GM12872 (cell line): Measurements from ENCODE around the gene SLC6A13.

Experiments used
- TF ChIP-seq, protein P1 (sequence below): IDR thresholded peaks from 3 replicates; pipeline ENCODE4 v1.5.1; 2011; ENCODE audit warnings: low read depth, mild to moderate bottlenecking, low read length, moderate library complexity; ENCODE audit not compliant: insufficient read depth

SLC6A13 gene

GRCh38 chr12:229441-230191, 33.0 kb downstream of the SLC6A13 start:
- TF ChIP-seq, protein P1, sequence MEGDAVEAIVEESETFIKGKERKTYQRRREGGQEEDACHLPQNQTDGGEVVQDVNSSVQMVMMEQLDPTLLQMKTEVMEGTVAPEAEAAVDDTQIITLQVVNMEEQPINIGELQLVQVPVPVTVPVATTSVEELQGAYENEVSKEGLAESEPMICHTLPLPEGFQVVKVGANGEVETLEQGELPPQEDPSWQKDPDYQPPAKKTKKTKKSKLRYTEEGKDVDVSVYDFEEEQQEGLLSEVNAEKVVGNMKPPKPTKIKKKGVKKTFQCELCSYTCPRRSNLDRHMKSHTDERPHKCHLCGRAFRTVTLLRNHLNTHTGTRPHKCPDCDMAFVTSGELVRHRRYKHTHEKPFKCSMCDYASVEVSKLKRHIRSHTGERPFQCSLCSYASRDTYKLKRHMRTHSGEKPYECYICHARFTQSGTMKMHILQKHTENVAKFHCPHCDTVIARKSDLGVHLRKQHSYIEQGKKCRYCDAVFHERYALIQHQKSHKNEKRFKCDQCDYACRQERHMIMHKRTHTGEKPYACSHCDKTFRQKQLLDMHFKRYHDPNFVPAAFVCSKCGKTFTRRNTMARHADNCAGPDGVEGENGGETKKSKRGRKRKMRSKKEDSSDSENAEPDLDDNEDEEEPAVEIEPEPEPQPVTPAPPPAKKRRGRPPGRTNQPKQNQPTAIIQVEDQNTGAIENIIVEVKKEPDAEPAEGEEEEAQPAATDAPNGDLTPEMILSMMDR = no peak

- TF ChIP-seq, protein P1 = no peak
These were observed 33.8 kb downstream of the SLC6A13 start for GRCh38 chr12:228846-229200.

DNA sequence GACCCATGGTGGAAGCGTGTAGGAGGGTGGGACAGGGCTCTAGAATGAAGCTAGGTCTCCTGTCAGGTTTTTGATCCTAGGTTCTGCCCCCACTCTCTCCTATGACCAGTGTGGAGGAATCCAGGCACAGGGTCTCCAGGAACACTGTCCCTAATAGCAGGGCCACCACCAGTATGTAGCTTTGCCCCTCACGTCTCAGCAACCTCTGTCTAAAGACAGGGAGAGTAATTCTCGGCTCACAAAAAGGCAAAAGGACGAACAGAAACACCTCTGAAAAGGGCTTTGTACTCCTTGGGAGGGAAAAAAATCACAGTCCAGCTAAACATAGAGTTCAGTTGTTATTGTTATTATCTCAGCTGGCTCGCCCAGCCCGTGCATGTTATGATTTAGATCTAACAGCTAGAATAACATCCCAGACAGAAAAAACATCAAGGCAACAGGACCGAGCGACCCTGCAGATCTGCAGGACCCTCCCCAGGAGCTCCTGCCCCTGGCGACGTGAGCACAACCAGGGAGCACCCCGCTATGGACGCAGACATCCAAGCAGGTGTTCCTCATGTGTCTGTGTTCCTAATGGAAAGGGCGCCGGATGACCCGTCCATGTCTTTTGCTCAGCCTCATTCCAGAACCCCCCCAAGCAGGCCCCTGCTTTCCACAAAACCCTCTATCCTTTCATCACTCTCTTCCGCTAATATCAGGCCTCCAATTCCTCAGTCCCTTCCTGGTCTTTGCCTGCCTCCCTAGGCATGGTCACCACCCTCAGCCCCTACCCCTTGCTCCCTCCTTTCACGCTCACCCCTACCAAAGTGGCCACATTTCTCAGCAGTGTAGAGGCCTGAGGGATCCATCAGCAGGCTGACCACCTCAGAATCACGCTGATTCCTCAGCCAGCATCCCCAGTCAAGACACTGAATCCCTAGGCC, 34.5 kb downstream of the SLC6A13 start:
- TF ChIP-seq, protein P1 = no peak

DNA sequence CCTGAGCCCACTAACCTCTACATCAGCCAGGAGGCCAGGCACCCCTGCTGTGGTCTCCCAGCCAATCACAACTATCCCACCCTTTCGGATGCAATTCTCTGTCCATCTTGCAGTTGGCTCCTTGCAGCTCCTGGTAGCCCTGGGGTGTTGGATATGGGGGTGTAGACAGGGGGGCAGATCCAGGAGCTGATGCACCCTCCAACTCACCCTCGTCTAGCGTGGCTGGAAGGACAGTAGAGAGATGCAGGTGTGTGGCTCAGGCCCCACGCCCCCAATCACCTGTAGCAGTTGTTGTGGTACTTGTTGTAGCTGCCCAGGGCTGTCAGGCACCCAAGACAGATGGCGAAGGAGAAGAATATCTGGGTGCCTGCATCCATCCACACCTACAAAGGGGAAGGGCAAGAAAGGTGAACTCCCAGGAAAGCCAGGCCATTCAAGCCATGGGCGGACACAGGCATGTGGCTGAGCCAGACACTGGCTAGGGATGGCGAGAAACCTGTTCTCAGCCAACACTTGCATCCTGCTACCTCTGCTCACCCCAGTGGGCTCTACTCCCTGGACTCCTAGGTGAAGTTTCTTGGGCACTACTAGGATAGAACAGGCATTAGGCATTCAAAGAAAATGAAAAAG, 35.2 kb downstream of the SLC6A13 start:
- TF ChIP-seq, protein P1 = no peak

DNA sequence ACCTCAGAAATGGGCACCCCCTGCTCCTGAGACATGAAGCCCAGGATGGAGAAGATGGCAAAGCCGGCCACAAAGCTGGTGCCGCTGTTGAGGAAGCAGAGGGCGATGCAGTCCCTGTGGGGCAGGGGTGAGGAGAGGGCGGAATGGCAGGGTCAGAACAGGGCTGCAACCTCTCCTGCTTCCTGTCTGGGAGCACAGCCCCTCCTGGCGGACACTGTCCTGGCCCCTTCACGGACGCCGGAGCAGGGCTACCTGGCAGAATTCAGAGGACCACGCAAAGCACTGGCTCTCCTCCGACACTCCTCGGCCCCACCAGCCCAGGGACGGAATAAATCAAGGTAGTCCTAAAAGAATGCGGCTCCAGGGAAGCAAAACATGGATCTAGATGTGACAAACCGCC, 36.2 kb downstream of the SLC6A13 start:
- TF ChIP-seq, protein P1 = no peak

DNA sequence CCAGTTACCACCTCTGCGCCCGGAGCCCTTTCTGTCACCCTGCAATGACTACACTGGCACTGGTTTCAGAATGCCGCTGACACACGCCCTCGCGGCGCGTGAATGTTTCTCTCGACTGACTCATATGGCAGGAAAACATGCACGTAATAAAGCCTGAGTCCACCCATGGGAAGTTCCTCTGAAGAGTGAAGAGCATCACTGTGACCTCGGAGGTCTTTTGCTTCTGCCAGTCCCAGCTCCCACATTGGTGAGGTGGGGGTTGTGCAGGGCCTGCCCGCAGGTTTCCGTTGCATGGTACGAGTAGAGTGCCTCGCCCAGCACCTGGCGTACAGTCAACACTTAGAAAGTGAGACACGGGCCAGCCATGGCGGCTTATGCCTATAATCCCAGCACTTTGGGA, 37.6 kb downstream of the SLC6A13 start:
- TF ChIP-seq, protein P1 = no peak

- TF ChIP-seq, protein P1 = no peak
These were observed 38.3 kb downstream of the SLC6A13 start for GRCh38 chr12:224330-224729.
